GM21447 (cell line): ENCODE data around the gene SLC2A4.
A peak's percentile ranks its signal among the peaks of the same experiment; 100 is the strongest.
"Not testable (repeated sequence)": the region's sequence is repeated elsewhere in the genome, so short reads cannot be mapped to it uniquely, and the experiment has no call there.

Source experiments
- ATAC-seq: cut with Tn5 transposase; IDR thresholded peaks from one replicate; pipeline ENCODE4 v1.9.1; 2021; ENCODE audit not compliant: unreplicated experiment

The SLC2A4 gene

GRCh38 chr17:7322520-7323194, 41.1 kb downstream of the SLC2A4 start:
- no peak for ATAC-seq

- ATAC-seq, result no peak
Measured at GRCh38 chr17:7323731-7324437, 42.4 kb downstream of the SLC2A4 start.

- no peak for ATAC-seq
Measured at GRCh38 chr17:7324438-7324779, 42.9 kb downstream of the SLC2A4 start.

- ATAC-seq, result no peak
Measured at GRCh38 chr17:7325031-7325528, 43.6 kb downstream of the SLC2A4 start.

GRCh38 chr17:7326186-7326585, 44.7 kb downstream of the SLC2A4 start:
- no peak for ATAC-seq

- ATAC-seq, result no peak
Measured at GRCh38 chr17:7327056-7327455, 45.5 kb downstream of the SLC2A4 start.

GRCh38 chr17:7327501-7327900, 46.0 kb downstream of the SLC2A4 start:
- ATAC-seq, result no peak

GRCh38 chr17:7328009-7328408, 46.5 kb downstream of the SLC2A4 start:
- ATAC-seq, result no peak

- peak; percentile 7 for ATAC-seq
Measured at GRCh38 chr17:7328840-7329373, 47.4 kb downstream of the SLC2A4 start, which contains the start of gene NEURL4. Gene NEURL4, minus strand, starts transcription at chr17:7329335. Its CDS starts 23 bp downstream, at chr17:7329312.

GRCh38 chr17:7329374-7329996, 48.0 kb downstream of the SLC2A4 start:
- peak; percentile 43 for ATAC-seq

GRCh38 chr17:7329997-7330637, 48.6 kb downstream of the SLC2A4 start:
- peak; percentile 41 for ATAC-seq

- ATAC-seq, result no peak
Measured at GRCh38 chr17:7330638-7331015, 49.1 kb downstream of the SLC2A4 start.

- no peak for ATAC-seq
Measured at GRCh38 chr17:7332111-7332510, 50.6 kb downstream of the SLC2A4 start.

GRCh38 chr17:7332600-7333069, 51.1 kb downstream of the SLC2A4 start:
- not testable (repeated sequence) for ATAC-seq

GRCh38 chr17:7334938-7335538, 53.5 kb downstream of the SLC2A4 start:
- no peak for ATAC-seq

GRCh38 chr17:7335765-7336164, 54.2 kb downstream of the SLC2A4 start:
- not testable (repeated sequence) for ATAC-seq

GRCh38 chr17:7336240-7337175, 55.0 kb downstream of the SLC2A4 start, which contains the start of gene ACAP1:
Gene ACAP1, plus strand, starts transcription at chr17:7336529. Its CDS starts 206 bp downstream, at chr17:7336735.
- peak; percentile 72 for ATAC-seq

- ATAC-seq, result not testable (repeated sequence)
Measured at GRCh38 chr17:7337600-7337999, 56.1 kb downstream of the SLC2A4 start.
